C1 segment of cervical spinal cord (tissue), 14 donors: Measurements from ENCODE around the gene GSAP.
A peak's percentile ranks its signal among the peaks of the same experiment; 100 is the strongest.
"Not testable (repeated sequence)": the region's sequence is repeated elsewhere in the genome, so short reads cannot be mapped to it uniquely, and the experiment has no call there.

Experiments used
- DNase-seq, 14 donors: peaks; one replicate each; lab custom pipeline; 2025; lab: John Stamatoyannopoulos, UW

The GSAP gene, protein sequence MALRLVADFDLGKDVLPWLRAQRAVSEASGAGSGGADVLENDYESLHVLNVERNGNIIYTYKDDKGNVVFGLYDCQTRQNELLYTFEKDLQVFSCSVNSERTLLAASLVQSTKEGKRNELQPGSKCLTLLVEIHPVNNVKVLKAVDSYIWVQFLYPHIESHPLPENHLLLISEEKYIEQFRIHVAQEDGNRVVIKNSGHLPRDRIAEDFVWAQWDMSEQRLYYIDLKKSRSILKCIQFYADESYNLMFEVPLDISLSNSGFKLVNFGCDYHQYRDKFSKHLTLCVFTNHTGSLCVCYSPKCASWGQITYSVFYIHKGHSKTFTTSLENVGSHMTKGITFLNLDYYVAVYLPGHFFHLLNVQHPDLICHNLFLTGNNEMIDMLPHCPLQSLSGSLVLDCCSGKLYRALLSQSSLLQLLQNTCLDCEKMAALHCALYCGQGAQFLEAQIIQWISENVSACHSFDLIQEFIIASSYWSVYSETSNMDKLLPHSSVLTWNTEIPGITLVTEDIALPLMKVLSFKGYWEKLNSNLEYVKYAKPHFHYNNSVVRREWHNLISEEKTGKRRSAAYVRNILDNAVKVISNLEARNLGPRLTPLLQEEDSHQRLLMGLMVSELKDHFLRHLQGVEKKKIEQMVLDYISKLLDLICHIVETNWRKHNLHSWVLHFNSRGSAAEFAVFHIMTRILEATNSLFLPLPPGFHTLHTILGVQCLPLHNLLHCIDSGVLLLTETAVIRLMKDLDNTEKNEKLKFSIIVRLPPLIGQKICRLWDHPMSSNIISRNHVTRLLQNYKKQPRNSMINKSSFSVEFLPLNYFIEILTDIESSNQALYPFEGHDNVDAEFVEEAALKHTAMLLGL

GRCh38 chr7:77415823-77416620 lies at the start of gene GSAP:
GSAP (minus strand) TSS chr7:77416349; CDS start chr7:77416321, 28 bp downstream.
- DNase-seq, result peak in 8 of 14 donors; percentile 15 to 69 (median 63)

- DNase-seq, result no peak
Observed at GRCh38 chr7:77465256-77465655, 49.1 kb upstream of the GSAP start.

DNA sequence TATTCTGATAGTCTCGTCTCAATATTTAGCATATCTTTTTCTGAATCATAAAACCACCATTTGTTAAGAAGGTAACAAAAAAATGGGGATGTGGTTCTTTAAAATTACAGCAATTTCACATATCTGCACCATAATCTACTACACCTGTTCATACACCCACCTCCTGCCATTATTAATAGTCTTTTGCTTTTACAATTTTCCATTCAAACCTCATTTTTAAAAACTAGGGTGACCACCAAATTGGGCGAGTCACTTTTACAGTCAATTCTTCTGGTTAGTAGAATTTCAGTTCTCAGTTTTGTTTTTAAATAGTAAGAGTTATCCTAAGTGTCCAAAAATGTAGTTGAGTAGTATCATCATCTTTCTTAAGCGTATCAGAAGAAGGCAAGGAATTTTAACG lies 48.4 kb upstream of the GSAP start:
- DNase-seq, result no peak

- not testable (repeated sequence) for DNase-seq
Observed at GRCh38 chr7:77463632-77464031, 47.5 kb upstream of the GSAP start.

DNA sequence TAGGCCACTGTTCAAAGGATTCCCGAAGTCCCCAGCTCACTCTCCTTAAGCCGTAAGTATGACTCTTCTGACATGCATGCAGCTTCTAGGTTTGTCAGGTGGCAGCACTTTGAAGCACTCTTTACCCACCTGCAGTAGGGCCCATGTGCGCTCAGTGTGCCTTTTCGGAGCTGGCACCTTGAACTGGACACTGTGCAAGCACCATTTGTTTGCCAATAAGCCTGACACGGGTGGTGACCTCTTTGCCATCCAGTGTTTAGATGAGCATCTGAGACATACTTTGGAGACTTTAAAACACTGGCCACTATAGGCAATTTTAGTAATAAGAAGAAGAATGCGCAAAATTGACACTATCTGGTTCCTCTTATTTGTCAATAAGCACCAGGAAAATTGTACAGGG lies 45.7 kb upstream of the GSAP start:
- DNase-seq, result no peak

- DNase-seq, result no peak
Observed at GRCh38 chr7:77461246-77461645, 45.1 kb upstream of the GSAP start.

GRCh38 chr7:77460057-77460486 lies 43.9 kb upstream of the GSAP start:
- DNase-seq, result no peak

DNA sequence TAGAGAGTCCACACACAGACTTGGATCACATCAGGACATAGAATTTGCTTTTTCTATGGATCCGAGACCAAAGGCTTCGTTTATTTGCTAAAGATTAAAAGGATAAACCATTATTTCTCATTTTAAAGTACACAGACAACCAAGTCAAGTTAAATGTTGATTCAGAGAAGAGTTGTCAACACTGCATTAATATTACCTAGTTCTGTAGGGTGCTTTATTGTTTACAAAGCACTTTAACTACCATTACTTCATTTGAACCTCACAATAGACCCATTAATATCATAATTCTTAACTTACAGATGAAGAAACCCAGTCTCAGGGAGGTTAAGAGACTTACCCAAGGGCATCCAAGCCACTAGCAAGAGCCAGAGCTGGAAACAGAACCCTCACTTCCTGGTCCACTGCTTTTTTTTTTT lies 43.2 kb upstream of the GSAP start:
- DNase-seq, result no peak

DNA sequence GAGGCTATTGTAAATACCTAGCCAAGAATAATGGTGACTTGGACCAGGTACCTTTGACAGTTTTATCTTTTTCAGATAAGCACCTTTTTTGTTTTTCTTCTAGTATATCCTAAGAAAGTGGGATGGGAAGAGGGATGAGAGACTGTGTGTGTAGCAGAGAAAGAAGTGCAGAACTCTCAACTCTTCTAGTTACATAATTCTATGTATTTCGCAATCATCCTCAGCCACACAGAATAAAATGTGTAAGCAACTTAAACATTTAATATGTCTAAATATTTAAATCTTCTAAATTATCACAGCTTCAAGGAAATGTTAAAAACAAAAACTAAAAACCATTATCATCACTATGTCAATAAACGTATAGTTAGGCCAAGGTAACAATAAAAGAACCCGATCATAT lies 42.6 kb upstream of the GSAP start:
- DNase-seq, result no peak

DNA sequence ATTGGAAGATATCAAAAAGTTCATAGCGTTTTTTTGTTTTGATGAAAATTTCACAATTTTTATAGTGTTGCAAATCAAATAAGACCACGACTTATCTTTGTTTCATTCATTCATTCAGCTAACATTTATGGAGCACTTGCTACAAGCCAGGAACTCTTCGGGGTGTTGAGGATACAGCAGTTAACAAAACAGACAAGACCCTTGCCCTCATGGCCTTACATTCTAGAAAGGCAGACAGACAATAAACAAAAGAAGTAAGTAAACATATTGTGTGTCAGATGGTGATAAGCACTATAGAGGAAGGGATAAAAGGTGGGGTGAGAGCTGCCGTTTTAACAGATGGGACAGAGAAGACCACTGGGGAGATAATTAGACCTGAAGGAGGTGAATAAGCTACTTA lies 41.6 kb upstream of the GSAP start:
- no peak for DNase-seq

- no peak for DNase-seq
Observed at GRCh38 chr7:77456696-77457095, 40.5 kb upstream of the GSAP start.

DNA sequence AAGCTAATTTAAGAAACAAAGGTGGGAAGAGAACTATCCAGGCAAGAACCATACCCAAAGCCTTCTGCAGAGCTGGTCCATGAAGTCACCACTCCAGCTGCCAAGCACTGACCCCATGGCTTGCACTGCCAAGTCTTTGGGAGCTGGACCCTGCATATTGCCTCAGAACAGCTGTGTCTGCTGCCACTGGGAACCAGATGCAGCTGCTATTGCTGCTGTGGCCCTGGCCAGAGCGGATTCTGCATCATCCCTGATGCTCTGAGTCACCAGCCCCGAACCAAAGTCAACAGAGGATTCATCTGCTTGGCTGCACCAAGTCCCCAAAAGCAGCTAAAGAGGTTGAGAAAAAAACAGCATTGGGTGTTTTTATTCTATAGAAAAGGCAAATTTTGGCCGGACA lies 39.2 kb upstream of the GSAP start:
- DNase-seq, result peak in 2 of 14 donors; percentile 22 to 66

DNA sequence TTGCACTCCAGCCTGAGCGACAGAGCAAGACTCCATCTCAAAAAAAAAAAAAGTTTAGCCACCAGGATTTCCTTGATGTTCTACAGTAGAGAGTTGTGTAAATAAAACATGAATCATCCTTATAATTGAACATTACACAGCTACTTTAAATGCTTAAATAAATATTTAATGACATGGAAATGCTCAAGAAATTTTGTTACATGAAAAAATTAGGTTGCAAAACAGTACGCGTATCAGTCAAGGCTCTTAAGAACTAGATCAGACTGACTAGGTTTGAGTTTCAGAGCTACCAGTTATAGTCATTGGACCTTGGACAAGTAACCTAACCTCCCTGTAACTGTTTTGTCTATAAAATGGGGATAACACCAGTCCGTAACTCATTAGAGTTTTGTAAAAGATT lies 38.7 kb upstream of the GSAP start:
- no peak for DNase-seq

GRCh38 chr7:77453531-77453930 lies 37.4 kb upstream of the GSAP start:
- peak in 2 of 14 donors; percentile 10 to 17 for DNase-seq

DNA sequence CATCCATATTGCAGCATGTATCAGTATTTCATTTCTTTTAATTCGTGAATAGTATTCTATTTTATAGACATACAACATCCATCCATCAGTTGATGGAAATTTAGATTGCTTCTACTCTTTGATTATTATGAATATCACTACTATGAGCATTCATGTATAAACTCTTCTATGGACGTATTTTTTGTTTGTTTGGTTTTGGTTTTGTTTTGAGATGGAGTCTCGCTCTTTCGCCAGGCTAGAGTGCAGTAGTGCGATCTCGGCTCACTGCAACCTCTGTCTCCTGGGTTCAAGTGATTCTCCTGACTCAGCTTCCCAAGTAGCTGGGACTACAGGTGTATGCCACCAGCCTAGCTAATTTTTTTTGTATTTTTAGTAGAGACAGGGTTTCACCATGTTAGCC lies 35.8 kb upstream of the GSAP start:
- not testable (repeated sequence) for DNase-seq

DNA sequence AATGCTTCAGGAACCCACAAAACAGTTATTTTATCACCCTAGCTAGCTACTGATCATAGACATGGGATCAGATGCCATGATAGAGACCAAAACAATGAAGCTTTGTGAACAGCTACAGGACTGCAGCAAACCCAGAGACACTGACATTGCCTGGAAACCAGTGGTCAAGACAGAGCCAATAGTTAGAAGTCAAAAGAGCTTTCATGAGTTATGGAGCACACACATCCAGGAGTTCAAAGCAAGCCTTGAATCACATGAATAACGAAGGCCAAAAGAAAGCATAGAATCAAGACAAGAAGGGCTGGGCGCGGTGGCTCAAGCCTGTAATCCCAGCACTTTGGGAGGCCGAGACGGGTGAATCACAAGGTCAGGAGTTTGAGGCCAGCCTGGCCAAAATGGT lies 34.5 kb upstream of the GSAP start:
- peak in 8 of 14 donors; percentile 3 to 46 (median 26) for DNase-seq

- DNase-seq, result no peak
Observed at GRCh38 chr7:77450054-77450453, 33.9 kb upstream of the GSAP start.

DNA sequence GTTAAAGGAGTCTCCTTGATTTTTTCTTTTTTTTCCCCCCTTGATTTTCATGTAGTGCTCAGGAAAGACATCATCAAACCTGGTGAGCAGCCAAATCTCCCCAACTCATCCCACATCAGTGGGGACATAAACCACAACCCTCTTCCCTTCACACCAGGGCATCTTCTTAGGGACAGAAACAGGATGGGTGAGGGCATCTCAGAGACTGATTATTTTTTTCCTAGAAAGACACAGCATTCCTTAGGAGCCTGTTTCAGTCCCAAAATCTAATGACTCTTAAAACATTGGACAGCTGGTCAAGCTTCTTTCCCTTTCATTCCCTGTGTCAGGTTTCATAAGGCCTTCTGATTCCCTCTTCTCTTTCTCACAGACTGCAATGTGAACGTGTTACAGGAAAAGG lies 31.5 kb upstream of the GSAP start:
- DNase-seq, result no peak

DNA sequence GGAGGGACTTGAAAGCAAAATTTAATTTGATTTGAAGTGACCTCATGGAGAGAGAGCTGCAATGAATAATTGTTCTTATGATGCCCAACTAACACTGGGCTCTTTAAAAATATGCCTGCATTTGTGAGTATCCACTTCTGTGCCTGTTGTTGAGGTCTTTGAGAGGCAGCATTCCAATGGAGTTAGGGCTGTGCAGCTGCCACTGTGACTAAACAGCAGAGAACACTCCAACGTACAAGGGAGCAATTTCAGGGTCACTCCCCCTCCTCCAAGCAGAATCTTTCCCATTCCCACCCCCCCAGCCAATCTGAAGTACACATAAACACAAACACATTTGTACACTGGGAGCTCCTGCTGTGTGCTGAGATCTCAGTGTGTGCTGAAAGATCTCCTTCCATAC lies 28.0 kb upstream of the GSAP start:
- DNase-seq, result no peak

DNA sequence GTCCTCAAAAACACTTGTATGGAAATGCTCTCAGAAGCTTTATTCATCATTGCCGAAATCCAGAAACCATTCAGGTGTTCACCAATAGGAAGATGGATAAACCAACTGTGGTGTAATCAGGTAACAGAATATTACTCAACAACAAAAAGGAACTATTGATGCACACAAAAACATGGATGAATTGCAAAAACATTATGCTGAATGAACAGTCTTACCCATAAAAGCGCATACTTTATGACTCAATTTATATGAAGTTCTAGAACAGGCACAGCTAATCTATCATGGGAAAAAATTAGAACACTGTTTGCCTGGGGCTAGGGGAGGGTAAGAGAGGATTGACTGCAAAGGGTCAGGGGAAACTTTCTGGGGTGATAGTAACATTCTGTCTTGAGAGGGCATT lies 26.9 kb upstream of the GSAP start:
- no peak for DNase-seq

DNA sequence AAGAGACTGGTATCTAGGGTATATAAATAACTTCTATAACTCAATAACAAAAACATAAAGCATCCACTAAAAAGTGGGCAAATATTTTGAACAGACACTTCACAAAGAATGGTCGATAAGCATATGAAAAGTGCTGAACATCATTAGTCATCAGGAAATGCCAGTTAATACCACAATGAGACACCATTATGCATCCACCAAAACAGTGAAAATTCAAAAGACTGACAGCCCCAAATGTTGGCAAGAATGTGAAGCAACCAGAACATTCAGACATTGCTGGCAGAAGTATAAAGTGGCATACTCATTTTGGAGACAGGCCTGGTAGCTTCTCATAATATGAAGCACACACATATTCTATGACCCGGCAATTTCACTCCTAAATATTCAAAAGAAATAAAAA lies 26.5 kb upstream of the GSAP start:
- no peak for DNase-seq

- no peak for DNase-seq
Observed at GRCh38 chr7:77441046-77441445, 24.9 kb upstream of the GSAP start.
